ENCODE results near the gene OR10D3.

DNA sequence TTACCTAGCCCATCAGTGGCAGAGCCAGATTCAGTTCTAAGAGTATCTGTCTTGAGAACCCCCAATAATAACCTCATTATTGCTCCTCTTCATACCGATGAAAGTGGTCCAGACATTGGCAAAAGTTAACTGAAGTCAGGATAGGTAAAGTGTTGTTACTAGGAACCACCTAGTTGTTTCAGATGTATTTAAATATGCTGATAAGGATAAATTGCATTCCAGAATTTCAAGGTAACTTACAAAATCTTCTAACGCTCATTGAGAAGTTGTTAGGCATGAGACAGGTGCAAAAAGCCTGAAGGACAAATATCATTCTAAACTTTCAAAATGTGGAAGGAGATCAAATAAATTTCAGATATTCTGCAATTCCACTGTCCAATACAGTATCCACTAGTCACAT, 40.1 kb upstream of the OR10D3 start:
- TF ChIP-seq, protein P1, sequence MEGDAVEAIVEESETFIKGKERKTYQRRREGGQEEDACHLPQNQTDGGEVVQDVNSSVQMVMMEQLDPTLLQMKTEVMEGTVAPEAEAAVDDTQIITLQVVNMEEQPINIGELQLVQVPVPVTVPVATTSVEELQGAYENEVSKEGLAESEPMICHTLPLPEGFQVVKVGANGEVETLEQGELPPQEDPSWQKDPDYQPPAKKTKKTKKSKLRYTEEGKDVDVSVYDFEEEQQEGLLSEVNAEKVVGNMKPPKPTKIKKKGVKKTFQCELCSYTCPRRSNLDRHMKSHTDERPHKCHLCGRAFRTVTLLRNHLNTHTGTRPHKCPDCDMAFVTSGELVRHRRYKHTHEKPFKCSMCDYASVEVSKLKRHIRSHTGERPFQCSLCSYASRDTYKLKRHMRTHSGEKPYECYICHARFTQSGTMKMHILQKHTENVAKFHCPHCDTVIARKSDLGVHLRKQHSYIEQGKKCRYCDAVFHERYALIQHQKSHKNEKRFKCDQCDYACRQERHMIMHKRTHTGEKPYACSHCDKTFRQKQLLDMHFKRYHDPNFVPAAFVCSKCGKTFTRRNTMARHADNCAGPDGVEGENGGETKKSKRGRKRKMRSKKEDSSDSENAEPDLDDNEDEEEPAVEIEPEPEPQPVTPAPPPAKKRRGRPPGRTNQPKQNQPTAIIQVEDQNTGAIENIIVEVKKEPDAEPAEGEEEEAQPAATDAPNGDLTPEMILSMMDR (IDR thresholded peaks at IDR 0.05; ENCODE audit: low read length), result no peak
- no peak for TF ChIP-seq EZH2 (optimal IDR thresholded peaks at IDR 0.05; ENCODE audit: low read depth, low read length)
